Measurements from ENCODE around the gene CD8A.
"Not testable (repeated sequence)": the region's sequence is repeated elsewhere in the genome, so short reads cannot be mapped to it uniquely, and the experiment has no call there.

Gene CD8A

GRCh38 chr2:86775338-86775737 is 15.4 kb downstream of the CD8A start:
- DNase-seq, result no peak

- no peak for DNase-seq
Measured at GRCh38 chr2:86774862-86775261, 15.9 kb downstream of the CD8A start.

- no peak for DNase-seq
Measured at GRCh38 chr2:86772611-86773010, 18.1 kb downstream of the CD8A start.

GRCh38 chr2:86770816-86771301 is 19.9 kb downstream of the CD8A start:
- DNase-seq, result no peak

GRCh38 chr2:86769838-86770237 is 20.9 kb downstream of the CD8A start:
- no peak for DNase-seq

- DNase-seq, result no peak
Measured at GRCh38 chr2:86768189-86768949, 22.3 kb downstream of the CD8A start.

GRCh38 chr2:86765310-86765695 is 25.4 kb downstream of the CD8A start:
- DNase-seq, result no peak

- no peak for DNase-seq
Measured at GRCh38 chr2:86764661-86765309, 25.9 kb downstream of the CD8A start.

- no peak for DNase-seq
Measured at GRCh38 chr2:86760371-86760770, 30.3 kb downstream of the CD8A start.

GRCh38 chr2:86758405-86758804 is 32.3 kb downstream of the CD8A start:
- DNase-seq, result no peak

- no peak for DNase-seq
Measured at GRCh38 chr2:86753606-86754005, 37.1 kb downstream of the CD8A start.

GRCh38 chr2:86752934-86753333 is 37.8 kb downstream of the CD8A start:
- DNase-seq, result no peak

- no peak for DNase-seq
Measured at GRCh38 chr2:86751778-86752177, 38.9 kb downstream of the CD8A start.

GRCh38 chr2:86750240-86750839 is 40.4 kb downstream of the CD8A start:
- no peak for DNase-seq

GRCh38 chr2:86747711-86748639 is 42.7 kb downstream of the CD8A start:
- DNase-seq, result no peak

GRCh38 chr2:86746939-86747338 is 43.8 kb downstream of the CD8A start:
- DNase-seq, result no peak

- no peak for DNase-seq
Measured at GRCh38 chr2:86744152-86744551, 46.6 kb downstream of the CD8A start.

GRCh38 chr2:86741889-86742498 is 48.7 kb downstream of the CD8A start:
- not testable (repeated sequence) for DNase-seq

GRCh38 chr2:86739889-86740288 is 50.8 kb downstream of the CD8A start:
- not testable (repeated sequence) for DNase-seq

GRCh38 chr2:86739485-86739884 is 51.2 kb downstream of the CD8A start:
- not testable (repeated sequence) for DNase-seq

GRCh38 chr2:86734896-86735295 is 55.8 kb downstream of the CD8A start:
- DNase-seq, result not testable (repeated sequence)
